Measurements from ENCODE around the gene GIT2.
A peak's percentile ranks its signal among the peaks of the same experiment; 100 is the strongest.
"Not testable (repeated sequence)": the region's sequence is repeated elsewhere in the genome, so short reads cannot be mapped to it uniquely, and the experiment has no call there.

Gene GIT2

GRCh38 chr12:109986236-109986635 lies 9.9 kb downstream of the GIT2 start:
- H3K27me3 ChIP-seq (replicated peaks; ENCODE audit: control insufficient read depth, insufficient read depth, low read length, poor library complexity, severe bottlenecking); DNase-seq; H3K27ac ChIP-seq (ENCODE audit: insufficient read depth, low read length, poor library complexity, severe bottlenecking); H3K4me3 ChIP-seq (ENCODE audit: insufficient read depth, low read depth, low read length, poor library complexity, severe bottlenecking); H3K4me1 ChIP-seq (ENCODE audit: control insufficient read depth, insufficient read depth, low read length, poor library complexity, severe bottlenecking); H3K9me3 ChIP-seq (ENCODE audit: control insufficient read depth, low read length): not testable (repeated sequence)
- peaks cover 67% of the 10 kb centered on the region for H3K36me3 ChIP-seq (ENCODE audit: control insufficient read depth, insufficient read depth, low read length)

GRCh38 chr12:109983432-109984142 lies 12.6 kb downstream of the GIT2 start:
- Histone ChIP-seq H3K27me3 (replicated peaks; ENCODE audit: control insufficient read depth, insufficient read depth, low read length, poor library complexity, severe bottlenecking) (no peaks in the 10 kb centered on the region), H3K27ac (ENCODE audit: insufficient read depth, low read length, poor library complexity, severe bottlenecking) (no peak overlapping the region), H3K4me1 (ENCODE audit: control insufficient read depth, insufficient read depth, low read length, poor library complexity, severe bottlenecking) (peaks cover 9% of the 10 kb centered on the region), H3K9me3 (ENCODE audit: control insufficient read depth, low read length) (no peaks in the 10 kb centered on the region), H3K4me3 (ENCODE audit: insufficient read depth, low read depth, low read length, poor library complexity, severe bottlenecking) (no peak overlapping the region), H3K36me3 (ENCODE audit: control insufficient read depth, insufficient read depth, low read length) (peaks cover 64% of the 10 kb centered on the region)
- no peak for DNase-seq

- H3K4me1 ChIP-seq (ENCODE audit: control insufficient read depth, insufficient read depth, low read length, poor library complexity, severe bottlenecking), result peaks cover 9% of the 10 kb centered on the region
- H3K36me3 ChIP-seq (ENCODE audit: control insufficient read depth, insufficient read depth, low read length), result peaks cover 72% of the 10 kb centered on the region
- no peak overlapping the region for H3K4me3 ChIP-seq (ENCODE audit: insufficient read depth, low read depth, low read length, poor library complexity, severe bottlenecking)
- no peaks in the 10 kb centered on the region for H3K9me3 ChIP-seq (ENCODE audit: control insufficient read depth, low read length)
- H3K27ac ChIP-seq (ENCODE audit: insufficient read depth, low read length, poor library complexity, severe bottlenecking), result peak overlapping the region; percentile 10
- no peaks in the 10 kb centered on the region for H3K27me3 ChIP-seq (replicated peaks; ENCODE audit: control insufficient read depth, insufficient read depth, low read length, poor library complexity, severe bottlenecking)
- DNase-seq, result no peak
Measured at GRCh38 chr12:109982210-109982609, 14.0 kb downstream of the GIT2 start.

GRCh38 chr12:109981311-109981710 lies 14.9 kb downstream of the GIT2 start:
- DNase-seq, result peak; percentile 11 to 41 (median 40)
- peak overlapping the region; percentile 12 for H3K27ac ChIP-seq (ENCODE audit: insufficient read depth, low read length, poor library complexity, severe bottlenecking)

GRCh38 chr12:109972821-109973220 lies 23.3 kb downstream of the GIT2 start:
- no peak overlapping the region for H3K4me3 ChIP-seq (ENCODE audit: insufficient read depth, low read depth, low read length, poor library complexity, severe bottlenecking)
- no peak for DNase-seq
- no peaks in the 10 kb centered on the region for H3K27me3 ChIP-seq (replicated peaks; ENCODE audit: control insufficient read depth, insufficient read depth, low read length, poor library complexity, severe bottlenecking)
- peaks cover 3% of the 10 kb centered on the region for H3K4me1 ChIP-seq (ENCODE audit: control insufficient read depth, insufficient read depth, low read length, poor library complexity, severe bottlenecking)
- peaks cover 44% of the 10 kb centered on the region for H3K36me3 ChIP-seq (ENCODE audit: control insufficient read depth, insufficient read depth, low read length)
- no peak overlapping the region for H3K27ac ChIP-seq (ENCODE audit: insufficient read depth, low read length, poor library complexity, severe bottlenecking)
- H3K9me3 ChIP-seq (ENCODE audit: control insufficient read depth, low read length), result no peaks in the 10 kb centered on the region

More at GRCh38 chr12:109981311-109981710, 14.9 kb downstream of the GIT2 start:
- H3K27me3 ChIP-seq (replicated peaks; ENCODE audit: control insufficient read depth, insufficient read depth, low read length, poor library complexity, severe bottlenecking), result no peaks in the 10 kb centered on the region
- no peaks in the 10 kb centered on the region for H3K9me3 ChIP-seq (ENCODE audit: control insufficient read depth, low read length)
- H3K36me3 ChIP-seq (ENCODE audit: control insufficient read depth, insufficient read depth, low read length), result peaks cover 78% of the 10 kb centered on the region
- no peak overlapping the region for H3K4me3 ChIP-seq (ENCODE audit: insufficient read depth, low read depth, low read length, poor library complexity, severe bottlenecking)
- H3K4me1 ChIP-seq (ENCODE audit: control insufficient read depth, insufficient read depth, low read length, poor library complexity, severe bottlenecking), result peaks cover 9% of the 10 kb centered on the region

- peaks cover 34% of the 10 kb centered on the region for H3K36me3 ChIP-seq (ENCODE audit: control insufficient read depth, insufficient read depth, low read length)
- no peaks in the 10 kb centered on the region for H3K9me3 ChIP-seq (ENCODE audit: control insufficient read depth, low read length)
- no peak for DNase-seq
- H3K4me1 ChIP-seq (ENCODE audit: control insufficient read depth, insufficient read depth, low read length, poor library complexity, severe bottlenecking), result peaks cover 3% of the 10 kb centered on the region
- H3K4me3 ChIP-seq (ENCODE audit: insufficient read depth, low read depth, low read length, poor library complexity, severe bottlenecking), result no peak overlapping the region
- no peak overlapping the region for H3K27ac ChIP-seq (ENCODE audit: insufficient read depth, low read length, poor library complexity, severe bottlenecking)
- H3K27me3 ChIP-seq (replicated peaks; ENCODE audit: control insufficient read depth, insufficient read depth, low read length, poor library complexity, severe bottlenecking), result no peaks in the 10 kb centered on the region
Measured at GRCh38 chr12:109968801-109969200, 27.4 kb downstream of the GIT2 start.

- peak overlapping the region; percentile 29 for H3K4me3 ChIP-seq (ENCODE audit: insufficient read depth, low read depth, low read length, poor library complexity, severe bottlenecking)
- H3K27me3 ChIP-seq (replicated peaks; ENCODE audit: control insufficient read depth, insufficient read depth, low read length, poor library complexity, severe bottlenecking), result no peaks in the 10 kb centered on the region
- H3K4me1 ChIP-seq (ENCODE audit: control insufficient read depth, insufficient read depth, low read length, poor library complexity, severe bottlenecking), result peaks cover 3% of the 10 kb centered on the region
- DNase-seq, result no peak
- H3K9me3 ChIP-seq (ENCODE audit: control insufficient read depth, low read length), result no peaks in the 10 kb centered on the region
- H3K36me3 ChIP-seq (ENCODE audit: control insufficient read depth, insufficient read depth, low read length), result peaks cover 41% of the 10 kb centered on the region
- H3K27ac ChIP-seq (ENCODE audit: insufficient read depth, low read length, poor library complexity, severe bottlenecking), result peak overlapping the region; percentile 56
Measured at GRCh38 chr12:109968032-109968420, 28.1 kb downstream of the GIT2 start.

GRCh38 chr12:109967383-109968031 lies 28.7 kb downstream of the GIT2 start:
- H3K36me3 ChIP-seq (ENCODE audit: control insufficient read depth, insufficient read depth, low read length), result peaks cover 46% of the 10 kb centered on the region
- H3K27me3 ChIP-seq (replicated peaks; ENCODE audit: control insufficient read depth, insufficient read depth, low read length, poor library complexity, severe bottlenecking), result no peaks in the 10 kb centered on the region
- H3K4me3 ChIP-seq (ENCODE audit: insufficient read depth, low read depth, low read length, poor library complexity, severe bottlenecking), result peak overlapping the region; percentile 29
- no peak for DNase-seq
- H3K9me3 ChIP-seq (ENCODE audit: control insufficient read depth, low read length), result no peaks in the 10 kb centered on the region
- peak overlapping the region; percentile 56 for H3K27ac ChIP-seq (ENCODE audit: insufficient read depth, low read length, poor library complexity, severe bottlenecking)
- H3K4me1 ChIP-seq (ENCODE audit: control insufficient read depth, insufficient read depth, low read length, poor library complexity, severe bottlenecking), result peaks cover 3% of the 10 kb centered on the region

GRCh38 chr12:109966546-109966945 lies 29.6 kb downstream of the GIT2 start:
- H3K27me3 ChIP-seq (replicated peaks; ENCODE audit: control insufficient read depth, insufficient read depth, low read length, poor library complexity, severe bottlenecking), result no peaks in the 10 kb centered on the region
- no peak overlapping the region for H3K27ac ChIP-seq (ENCODE audit: insufficient read depth, low read length, poor library complexity, severe bottlenecking)
- peaks cover 3% of the 10 kb centered on the region for H3K4me1 ChIP-seq (ENCODE audit: control insufficient read depth, insufficient read depth, low read length, poor library complexity, severe bottlenecking)
- DNase-seq, result no peak
- no peaks in the 10 kb centered on the region for H3K9me3 ChIP-seq (ENCODE audit: control insufficient read depth, low read length)
- no peak overlapping the region for H3K4me3 ChIP-seq (ENCODE audit: insufficient read depth, low read depth, low read length, poor library complexity, severe bottlenecking)
- H3K36me3 ChIP-seq (ENCODE audit: control insufficient read depth, insufficient read depth, low read length), result peaks cover 52% of the 10 kb centered on the region

- peaks cover 3% of the 10 kb centered on the region for H3K4me1 ChIP-seq (ENCODE audit: control insufficient read depth, insufficient read depth, low read length, poor library complexity, severe bottlenecking)
- no peak for DNase-seq
- H3K27me3 ChIP-seq (replicated peaks; ENCODE audit: control insufficient read depth, insufficient read depth, low read length, poor library complexity, severe bottlenecking), result no peaks in the 10 kb centered on the region
- peaks cover 60% of the 10 kb centered on the region for H3K36me3 ChIP-seq (ENCODE audit: control insufficient read depth, insufficient read depth, low read length)
- H3K4me3 ChIP-seq (ENCODE audit: insufficient read depth, low read depth, low read length, poor library complexity, severe bottlenecking), result no peak overlapping the region
- H3K27ac ChIP-seq (ENCODE audit: insufficient read depth, low read length, poor library complexity, severe bottlenecking), result no peak overlapping the region
- no peaks in the 10 kb centered on the region for H3K9me3 ChIP-seq (ENCODE audit: control insufficient read depth, low read length)
Measured at GRCh38 chr12:109963743-109964429, 32.3 kb downstream of the GIT2 start.

Measured in effector memory CD4-positive, alpha-beta T cell (primary cell).